HL-60 (cell line): ENCODE results near the gene KRT78.

Experiments
- GABPA ChIP-seq: IDR thresholded peaks from 2 replicates; pipeline ENCODE4 v1.6.1; 2012; ENCODE audit warnings: low read depth
- POLR2AphosphoS5 ChIP-seq: IDR thresholded peaks from 2 replicates; pipeline ENCODE4 v1.6.1; 2012; ENCODE audit warnings: low read depth
- SPI1 ChIP-seq: IDR thresholded peaks from 2 replicates; pipeline ENCODE4 v1.6.1; 2012; ENCODE audit warnings: low read depth, mild to moderate bottlenecking, borderline replicate concordance
- TF ChIP-seq, protein P1 (sequence below): IDR thresholded peaks from one replicate; pipeline ENCODE4 v1.5.1; 2011; ENCODE audit warnings: low read length, control low read depth, inconsistent platforms; ENCODE audit not compliant: insufficient read depth
- TF ChIP-seq, protein P2 (sequence below): IDR thresholded peaks from 2 replicates; pipeline ENCODE4 v1.6.1; 2012; ENCODE audit warnings: low read depth; ENCODE audit not compliant: insufficient replicate concordance

DNA sequence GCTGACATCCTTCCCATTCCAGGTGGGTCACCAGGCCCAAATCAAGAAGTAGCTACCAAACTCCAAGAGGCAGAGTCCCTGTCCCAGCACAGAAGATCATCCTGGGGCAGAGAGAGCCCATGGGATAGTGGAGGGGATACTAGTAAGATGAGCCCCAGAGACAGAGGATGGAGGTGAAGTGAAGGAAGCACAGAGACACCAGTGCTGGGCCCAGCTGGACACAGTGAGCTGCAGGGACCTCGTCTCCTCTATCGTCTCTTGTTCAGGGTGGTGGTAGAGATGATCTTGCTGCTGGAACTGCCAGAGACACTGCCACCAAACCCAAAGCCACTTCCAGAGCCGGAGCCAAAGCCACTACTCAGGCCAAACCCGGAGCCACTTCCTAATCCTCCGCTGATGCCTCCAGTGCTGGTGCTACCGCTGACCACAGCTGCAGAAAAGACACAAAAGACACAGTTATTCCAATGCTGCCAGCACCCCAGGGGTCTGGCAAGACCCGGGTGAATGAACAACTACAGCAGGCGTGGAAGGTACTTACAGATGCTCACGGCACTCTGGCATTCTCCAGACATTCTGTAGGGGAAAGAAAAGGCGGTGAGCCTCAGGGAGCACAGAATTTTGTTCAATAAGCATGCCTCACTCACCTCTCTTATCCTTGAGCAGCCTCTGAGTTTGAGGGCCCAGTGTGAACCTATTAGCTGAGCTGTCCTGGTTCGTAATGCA is 41.8 kb downstream of the KRT78 start:
- TF ChIP-seq, protein P1, sequence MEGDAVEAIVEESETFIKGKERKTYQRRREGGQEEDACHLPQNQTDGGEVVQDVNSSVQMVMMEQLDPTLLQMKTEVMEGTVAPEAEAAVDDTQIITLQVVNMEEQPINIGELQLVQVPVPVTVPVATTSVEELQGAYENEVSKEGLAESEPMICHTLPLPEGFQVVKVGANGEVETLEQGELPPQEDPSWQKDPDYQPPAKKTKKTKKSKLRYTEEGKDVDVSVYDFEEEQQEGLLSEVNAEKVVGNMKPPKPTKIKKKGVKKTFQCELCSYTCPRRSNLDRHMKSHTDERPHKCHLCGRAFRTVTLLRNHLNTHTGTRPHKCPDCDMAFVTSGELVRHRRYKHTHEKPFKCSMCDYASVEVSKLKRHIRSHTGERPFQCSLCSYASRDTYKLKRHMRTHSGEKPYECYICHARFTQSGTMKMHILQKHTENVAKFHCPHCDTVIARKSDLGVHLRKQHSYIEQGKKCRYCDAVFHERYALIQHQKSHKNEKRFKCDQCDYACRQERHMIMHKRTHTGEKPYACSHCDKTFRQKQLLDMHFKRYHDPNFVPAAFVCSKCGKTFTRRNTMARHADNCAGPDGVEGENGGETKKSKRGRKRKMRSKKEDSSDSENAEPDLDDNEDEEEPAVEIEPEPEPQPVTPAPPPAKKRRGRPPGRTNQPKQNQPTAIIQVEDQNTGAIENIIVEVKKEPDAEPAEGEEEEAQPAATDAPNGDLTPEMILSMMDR = no peak
- TF ChIP-seq SPI1 = no peak
- no peak for TF ChIP-seq POLR2AphosphoS5
- TF ChIP-seq GABPA = no peak
- TF ChIP-seq, protein P2, sequence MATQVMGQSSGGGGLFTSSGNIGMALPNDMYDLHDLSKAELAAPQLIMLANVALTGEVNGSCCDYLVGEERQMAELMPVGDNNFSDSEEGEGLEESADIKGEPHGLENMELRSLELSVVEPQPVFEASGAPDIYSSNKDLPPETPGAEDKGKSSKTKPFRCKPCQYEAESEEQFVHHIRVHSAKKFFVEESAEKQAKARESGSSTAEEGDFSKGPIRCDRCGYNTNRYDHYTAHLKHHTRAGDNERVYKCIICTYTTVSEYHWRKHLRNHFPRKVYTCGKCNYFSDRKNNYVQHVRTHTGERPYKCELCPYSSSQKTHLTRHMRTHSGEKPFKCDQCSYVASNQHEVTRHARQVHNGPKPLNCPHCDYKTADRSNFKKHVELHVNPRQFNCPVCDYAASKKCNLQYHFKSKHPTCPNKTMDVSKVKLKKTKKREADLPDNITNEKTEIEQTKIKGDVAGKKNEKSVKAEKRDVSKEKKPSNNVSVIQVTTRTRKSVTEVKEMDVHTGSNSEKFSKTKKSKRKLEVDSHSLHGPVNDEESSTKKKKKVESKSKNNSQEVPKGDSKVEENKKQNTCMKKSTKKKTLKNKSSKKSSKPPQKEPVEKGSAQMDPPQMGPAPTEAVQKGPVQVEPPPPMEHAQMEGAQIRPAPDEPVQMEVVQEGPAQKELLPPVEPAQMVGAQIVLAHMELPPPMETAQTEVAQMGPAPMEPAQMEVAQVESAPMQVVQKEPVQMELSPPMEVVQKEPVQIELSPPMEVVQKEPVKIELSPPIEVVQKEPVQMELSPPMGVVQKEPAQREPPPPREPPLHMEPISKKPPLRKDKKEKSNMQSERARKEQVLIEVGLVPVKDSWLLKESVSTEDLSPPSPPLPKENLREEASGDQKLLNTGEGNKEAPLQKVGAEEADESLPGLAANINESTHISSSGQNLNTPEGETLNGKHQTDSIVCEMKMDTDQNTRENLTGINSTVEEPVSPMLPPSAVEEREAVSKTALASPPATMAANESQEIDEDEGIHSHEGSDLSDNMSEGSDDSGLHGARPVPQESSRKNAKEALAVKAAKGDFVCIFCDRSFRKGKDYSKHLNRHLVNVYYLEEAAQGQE = no peak
